HG02885 (cell line): ENCODE data around the gene ATG16L2.
"Not testable (repeated sequence)": the region's sequence is repeated elsewhere in the genome, so short reads cannot be mapped to it uniquely, and the experiment has no call there.

Source experiments
- ATAC-seq: cut with Tn5 transposase; IDR thresholded peaks from one replicate; pipeline ENCODE4 v1.9.1; 2021; ENCODE audit warnings: mild to moderate bottlenecking; ENCODE audit not compliant: unreplicated experiment, poor library complexity

Gene ATG16L2

GRCh38 chr11:72838691-72839305 is 24.6 kb downstream of the ATG16L2 start:
- no peak for ATAC-seq

- no peak for ATAC-seq
Measured at GRCh38 chr11:72840780-72841179, 26.6 kb downstream of the ATG16L2 start.

DNA sequence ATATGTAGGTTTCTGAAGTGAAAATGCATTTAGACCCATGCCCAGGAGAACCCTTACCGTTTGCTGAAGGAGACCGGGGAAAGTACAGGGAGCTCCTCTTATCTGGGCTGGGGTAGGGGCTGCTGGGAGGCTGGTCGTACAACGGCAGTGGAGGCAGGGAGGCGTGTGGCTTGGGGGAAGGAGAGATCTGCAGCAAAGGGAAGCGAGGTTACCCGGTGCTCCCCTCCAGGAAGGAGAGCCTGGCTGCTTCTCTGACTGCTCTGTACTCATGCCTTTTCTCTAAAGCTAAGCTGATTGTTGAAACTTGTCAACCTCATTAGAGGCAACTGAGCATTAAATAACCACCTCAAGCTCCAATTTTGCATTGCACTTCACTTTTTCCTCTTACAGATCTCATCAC is 27.2 kb downstream of the ATG16L2 start:
- ATAC-seq: no peak

GRCh38 chr11:72842126-72842525 is 27.9 kb downstream of the ATG16L2 start:
- ATAC-seq: no peak

- ATAC-seq: no peak
Measured at GRCh38 chr11:72842653-72843330, 28.6 kb downstream of the ATG16L2 start.

GRCh38 chr11:72844356-72844755 is 30.1 kb downstream of the ATG16L2 start:
- no peak for ATAC-seq

DNA sequence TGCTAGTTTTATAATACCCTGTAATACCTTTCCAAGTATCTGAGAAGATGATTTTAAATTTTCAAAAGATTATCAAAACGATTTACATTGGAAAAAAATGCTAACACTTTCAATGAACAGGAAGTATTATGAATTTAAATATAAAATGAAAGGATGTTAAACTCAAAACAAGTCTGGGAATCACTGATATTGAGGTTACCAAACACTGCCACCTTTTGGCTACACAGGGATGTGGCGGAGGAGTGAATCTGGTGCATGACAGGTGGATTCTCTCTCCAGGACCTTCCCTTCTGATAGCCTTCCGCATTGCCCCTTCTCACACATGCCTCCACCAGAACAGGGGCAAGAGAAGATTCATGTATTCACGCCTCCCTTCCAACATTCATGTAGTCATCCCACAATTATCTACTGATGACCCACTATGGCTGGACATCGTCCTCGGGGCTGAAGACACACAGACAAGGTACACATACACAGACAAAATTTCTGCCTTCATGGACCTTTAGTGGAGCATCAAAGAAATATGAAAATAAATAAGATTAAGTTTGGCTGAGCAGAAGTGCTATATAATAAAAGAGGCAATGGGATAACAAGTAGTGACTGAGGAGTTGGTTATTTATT is 34.7 kb downstream of the ATG16L2 start:
- ATAC-seq: no peak

DNA sequence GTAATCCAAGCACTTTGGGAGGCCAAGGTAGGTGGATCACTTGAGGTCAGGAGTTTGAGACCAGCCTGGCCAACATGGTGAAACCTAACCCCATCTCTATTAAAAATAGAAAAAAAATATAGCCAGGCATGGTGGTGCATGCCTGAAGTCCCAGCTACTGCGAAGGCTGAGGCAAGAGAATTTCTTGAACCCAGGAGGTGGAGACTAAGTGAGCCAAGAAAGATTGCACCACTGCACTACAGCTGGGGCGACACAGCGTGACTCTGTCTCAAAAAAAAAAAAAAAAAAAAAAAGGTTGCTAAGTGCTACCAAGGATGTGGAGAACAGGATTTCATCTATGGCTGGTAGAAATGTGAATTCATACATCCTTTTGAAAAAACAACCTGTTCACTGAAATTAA is 36.6 kb downstream of the ATG16L2 start:
- no peak for ATAC-seq

DNA sequence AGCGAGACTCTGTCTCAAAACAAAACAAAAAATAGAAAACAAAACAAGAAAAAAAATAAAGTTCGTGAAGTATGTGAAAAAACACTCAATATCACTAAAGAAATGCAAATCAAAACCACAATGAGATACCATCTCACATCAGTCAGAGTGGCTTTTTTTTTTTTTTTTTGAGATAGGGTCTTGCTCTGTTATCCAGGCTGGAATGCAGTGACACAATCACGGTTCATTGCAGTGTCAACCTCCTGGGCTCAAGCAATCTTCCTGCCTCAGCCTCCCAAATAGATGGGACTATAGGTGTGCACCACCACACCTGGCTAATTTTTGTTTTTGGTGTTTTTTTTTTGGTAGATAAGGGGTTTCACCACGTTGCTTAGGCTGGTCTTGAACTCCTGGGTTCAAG is 37.5 kb downstream of the ATG16L2 start:
- no peak for ATAC-seq

- ATAC-seq: no peak
Measured at GRCh38 chr11:72856065-72856464, 41.9 kb downstream of the ATG16L2 start.

- no peak for ATAC-seq
Measured at GRCh38 chr11:72856551-72857345, 42.5 kb downstream of the ATG16L2 start.

DNA sequence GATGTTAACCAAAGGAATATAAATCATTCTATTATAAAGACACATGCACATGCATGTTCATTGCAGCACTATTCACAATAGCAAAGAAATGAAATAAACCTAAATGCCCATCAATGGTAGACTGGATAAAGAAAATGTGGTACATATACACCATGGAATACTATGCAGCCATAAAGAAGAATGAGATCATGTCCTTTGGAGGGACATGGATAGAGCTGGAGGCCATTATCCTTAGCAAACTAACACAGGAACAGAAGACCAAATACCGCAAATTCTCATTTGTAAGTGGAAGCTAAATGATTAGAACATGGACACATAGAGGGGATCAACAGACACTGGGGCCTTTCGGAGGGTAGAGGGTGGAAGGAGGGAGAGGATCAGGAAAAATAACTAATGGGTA is 44.1 kb downstream of the ATG16L2 start:
- ATAC-seq: not testable (repeated sequence)

GRCh38 chr11:72859126-72859525 is 44.9 kb downstream of the ATG16L2 start:
- ATAC-seq: no peak

DNA sequence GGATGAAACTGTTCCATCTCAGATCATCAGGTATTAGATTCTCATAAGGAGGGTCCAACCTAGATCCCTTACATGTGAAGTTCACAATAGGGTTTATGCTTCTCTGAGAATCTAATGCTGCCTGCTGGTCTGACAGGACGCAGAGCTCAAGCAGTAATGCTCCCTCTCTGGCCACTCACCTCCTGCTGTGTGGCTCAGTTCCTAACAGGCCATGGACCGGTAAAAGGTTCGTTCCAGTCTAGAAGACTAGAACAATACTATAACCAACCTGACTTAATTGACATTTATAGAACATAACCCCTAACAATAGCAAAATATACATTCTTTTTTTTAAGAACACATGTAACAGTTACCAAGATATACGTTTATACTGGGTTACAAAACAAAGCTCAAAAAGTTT is 45.8 kb downstream of the ATG16L2 start:
- ATAC-seq: no peak

DNA sequence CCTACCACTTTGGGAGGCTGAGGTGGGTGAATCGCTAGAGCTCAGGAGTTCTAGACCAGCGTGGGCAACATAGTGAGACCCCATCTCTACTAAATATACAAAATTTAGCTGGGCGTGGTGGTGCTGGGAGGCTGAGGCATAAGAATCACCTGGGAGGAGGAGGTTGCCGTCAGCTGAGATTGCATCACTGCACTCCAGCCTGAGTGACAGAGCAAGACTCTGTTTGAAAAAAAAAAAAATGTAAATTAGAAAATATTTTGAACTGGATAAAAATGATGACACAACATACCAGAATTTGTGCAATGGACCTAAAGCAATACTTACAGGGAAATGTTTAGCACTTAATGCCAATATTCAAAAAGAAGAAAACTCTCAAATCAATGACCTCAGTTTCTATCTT is 46.4 kb downstream of the ATG16L2 start:
- ATAC-seq: no peak

DNA sequence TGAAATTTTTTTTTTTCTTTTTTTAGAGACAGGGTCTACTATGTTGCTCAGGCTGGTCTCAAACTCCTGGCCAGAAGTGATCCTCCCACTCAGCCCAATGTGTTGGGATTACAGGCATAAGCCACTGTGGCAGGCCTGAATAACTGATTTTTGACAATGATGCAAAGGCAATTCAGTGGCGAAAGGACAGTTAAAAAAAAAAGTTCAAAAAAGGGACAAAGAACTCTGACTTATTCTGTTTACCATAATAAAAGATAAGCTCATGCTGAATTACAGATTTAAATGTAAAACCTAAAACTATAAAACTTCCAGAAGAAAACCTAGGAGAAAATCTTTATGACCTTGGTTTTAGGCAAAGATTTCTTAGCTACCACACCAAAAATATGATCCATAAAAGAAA is 48.9 kb downstream of the ATG16L2 start:
- no peak for ATAC-seq

GRCh38 chr11:72863916-72864315 is 49.7 kb downstream of the ATG16L2 start:
- ATAC-seq: no peak

GRCh38 chr11:72864702-72865655 is 50.8 kb downstream of the ATG16L2 start:
- no peak for ATAC-seq

DNA sequence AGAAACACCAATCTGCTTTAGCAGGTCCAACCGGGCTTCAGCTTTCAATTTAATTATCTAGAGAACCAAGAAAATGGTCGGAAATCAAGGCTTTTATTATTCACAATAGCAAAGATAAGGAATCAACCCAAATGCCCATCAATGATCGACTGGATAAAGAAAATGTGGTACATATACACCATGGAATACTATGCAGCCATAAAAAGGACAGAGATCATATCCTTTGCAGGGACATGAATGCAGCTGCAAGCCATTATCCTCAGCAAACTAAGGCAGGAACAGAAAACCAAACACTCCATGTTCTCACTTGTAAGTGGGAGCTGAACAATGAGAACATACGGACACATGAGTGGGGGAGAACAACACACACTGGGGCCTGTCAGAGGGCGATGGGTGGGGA is 53.8 kb downstream of the ATG16L2 start:
- no peak for ATAC-seq

- no peak for ATAC-seq
Measured at GRCh38 chr11:72869831-72870230, 55.6 kb downstream of the ATG16L2 start.
